CD4-positive, alpha-beta T cell treated with Interleukin-1 beta for 1 hour (primary cell): ENCODE measurements around the gene FIGN.

Source experiments
- DNase-seq, 2 donors: peaks; one replicate each; pipeline ENCODE4 v3.0.0-alpha.2; 2020 to 2022

FIGN gene

DNA sequence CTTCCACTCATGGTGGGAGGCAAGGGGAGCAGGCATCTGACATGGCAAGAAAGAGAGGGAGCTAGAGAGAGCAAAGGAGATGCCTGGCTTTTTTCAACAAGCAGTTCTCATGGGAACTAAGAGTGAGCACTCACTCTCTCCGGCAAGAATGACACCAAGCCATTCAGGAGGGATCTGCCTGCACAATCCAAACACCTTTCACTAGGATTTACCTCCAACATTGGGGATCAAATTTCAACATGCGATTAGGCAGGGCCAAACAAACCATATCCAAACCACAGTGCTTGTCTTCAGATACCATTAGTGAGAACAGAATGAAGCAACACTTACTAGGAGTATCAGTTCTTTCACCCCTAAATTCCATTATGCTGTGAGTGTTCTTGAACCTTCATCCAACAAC, 77.3 kb downstream of the FIGN start:
- no peak for DNase-seq

DNA sequence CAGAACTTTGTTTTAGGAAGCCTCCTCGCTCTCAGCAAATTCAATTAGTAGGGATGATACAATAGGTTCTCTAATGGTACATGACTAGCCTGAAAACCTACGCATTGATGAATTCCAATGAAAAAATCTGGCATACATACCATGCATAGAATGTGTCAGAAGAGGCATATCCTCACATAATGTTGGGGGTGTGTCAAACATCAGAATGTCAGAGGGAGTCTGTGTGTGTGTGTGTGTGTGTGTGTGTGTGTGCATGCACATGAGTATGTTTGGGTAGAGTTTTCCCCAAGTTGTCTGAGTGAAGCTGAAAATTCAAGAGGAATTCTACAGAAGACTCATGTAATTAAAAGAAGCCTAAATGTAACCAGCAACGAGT, 78.5 kb downstream of the FIGN start:
- DNase-seq = no peak

DNA sequence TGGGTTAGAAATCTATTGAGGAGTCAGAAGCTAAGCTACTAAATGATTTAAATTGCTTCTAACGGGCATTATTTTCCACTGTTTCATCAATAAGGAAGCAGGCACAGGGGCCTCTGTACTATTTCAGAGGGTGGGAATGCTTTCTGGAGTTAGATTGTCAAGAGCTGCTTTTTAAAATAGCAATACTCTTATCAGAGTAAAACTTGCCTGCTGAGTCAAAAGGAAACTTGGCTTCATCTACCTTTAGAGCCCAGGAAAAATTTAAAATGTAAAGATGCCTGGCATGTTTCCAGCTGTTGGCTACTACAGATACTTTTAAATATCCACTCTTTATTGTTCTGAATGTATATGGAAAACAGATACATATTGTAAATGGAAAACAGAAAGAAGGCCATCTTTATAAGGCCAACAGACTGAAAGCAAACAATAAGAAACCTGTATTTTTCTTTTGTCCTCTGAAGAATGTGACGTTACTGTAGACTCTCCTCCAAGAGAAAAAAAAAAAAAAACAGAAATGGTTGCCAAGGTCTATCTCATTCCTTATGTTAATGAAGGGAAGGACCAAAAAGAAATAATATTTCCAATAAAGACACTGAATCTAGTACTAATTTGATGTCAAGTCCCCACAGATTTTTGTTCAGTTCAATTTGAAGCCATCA, 79.1 kb downstream of the FIGN start:
- DNase-seq = no peak

DNA sequence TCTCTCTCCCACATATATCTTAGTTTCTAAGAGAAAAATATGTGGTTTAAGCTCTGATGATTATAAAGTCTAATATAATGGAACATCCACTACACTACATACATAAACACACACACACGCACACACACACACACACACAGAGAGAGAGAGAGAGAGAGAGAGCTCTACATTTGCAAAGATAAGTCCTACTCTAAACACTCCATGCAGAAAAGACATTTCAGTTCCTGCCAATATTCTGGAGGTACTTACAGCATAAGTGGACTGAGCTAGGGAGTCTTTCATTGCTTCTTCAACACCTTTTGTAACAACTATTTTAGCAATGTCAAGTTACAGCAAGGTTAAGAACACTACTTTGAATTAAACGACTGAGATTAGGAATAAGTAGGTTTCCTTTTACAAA, 80.1 kb downstream of the FIGN start:
- DNase-seq = no peak

DNA sequence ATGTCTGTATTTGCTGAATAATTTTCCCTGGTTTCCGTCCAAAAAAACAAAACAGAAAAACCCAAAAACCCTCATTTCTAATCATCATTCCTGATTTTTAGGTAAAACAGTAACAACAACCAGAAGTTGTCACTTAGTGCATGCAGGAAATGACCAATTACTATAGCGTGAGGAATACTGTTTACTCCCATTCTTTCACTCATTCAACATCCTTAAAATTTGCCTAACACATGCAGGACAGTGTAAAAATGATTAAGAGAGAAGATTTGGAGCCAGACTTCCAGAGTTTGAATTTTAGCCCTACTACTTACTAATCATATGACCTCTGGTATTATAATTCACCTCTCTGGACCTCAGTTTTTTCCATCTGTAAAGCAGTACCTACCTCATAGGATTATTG, 83.1 kb downstream of the FIGN start:
- DNase-seq = no peak

DNA sequence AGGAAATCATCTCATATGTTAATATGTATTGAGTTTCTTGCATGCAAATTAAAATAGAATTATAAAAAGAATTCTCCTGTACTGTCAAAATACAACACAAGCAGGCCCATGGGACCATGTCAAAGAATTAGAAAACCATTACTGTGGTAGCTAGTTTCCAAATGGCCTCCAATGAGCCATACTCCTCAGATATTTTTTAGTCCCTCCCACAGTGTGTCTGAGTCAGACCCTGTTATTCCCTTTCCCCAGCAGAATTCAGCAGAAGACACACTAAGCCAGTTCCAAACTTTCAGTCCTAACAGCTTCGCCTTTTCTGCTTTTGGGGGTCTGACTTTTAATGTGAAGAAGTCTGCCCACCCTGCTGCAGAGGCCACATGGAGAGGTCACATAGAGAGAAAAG, 86.7 kb downstream of the FIGN start:
- DNase-seq = no peak

DNA sequence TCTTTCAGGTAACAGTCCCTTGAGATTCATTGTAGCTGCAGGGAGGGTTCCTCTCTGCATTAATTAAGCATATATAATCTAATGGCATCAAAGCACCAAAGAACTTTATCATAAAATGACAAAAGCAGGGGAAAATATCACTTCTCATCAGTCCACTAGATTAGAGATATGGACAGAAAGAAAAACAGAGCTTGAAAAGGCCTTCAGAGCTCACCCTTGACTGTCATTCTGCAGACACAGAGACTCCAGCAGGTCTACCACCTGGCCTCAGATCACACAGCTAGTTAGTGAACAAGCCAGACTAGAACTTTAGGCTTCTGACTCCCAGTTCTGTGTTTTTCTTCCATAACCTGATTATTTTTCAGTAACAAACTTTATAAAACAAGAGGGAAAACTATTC, 88.5 kb downstream of the FIGN start:
- DNase-seq = no peak

DNA sequence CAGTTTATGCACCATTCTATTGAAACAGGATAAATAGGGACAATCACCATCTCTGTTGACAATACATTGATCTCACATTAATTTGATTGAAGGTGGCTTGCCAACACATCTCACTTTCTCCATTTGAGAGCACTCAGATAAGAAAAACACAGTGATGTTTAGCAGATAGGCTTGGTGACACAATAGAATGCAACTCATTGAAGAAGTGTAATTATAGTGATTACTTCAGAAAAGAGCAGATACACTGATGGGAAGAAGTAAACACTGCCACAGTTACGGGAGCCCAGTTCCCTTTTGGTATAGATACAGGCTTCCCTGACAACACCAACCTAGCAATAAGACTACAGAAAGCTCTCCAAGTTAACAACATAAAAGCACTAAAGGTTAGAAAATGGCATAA, 89.1 kb downstream of the FIGN start:
- DNase-seq = no peak

DNA sequence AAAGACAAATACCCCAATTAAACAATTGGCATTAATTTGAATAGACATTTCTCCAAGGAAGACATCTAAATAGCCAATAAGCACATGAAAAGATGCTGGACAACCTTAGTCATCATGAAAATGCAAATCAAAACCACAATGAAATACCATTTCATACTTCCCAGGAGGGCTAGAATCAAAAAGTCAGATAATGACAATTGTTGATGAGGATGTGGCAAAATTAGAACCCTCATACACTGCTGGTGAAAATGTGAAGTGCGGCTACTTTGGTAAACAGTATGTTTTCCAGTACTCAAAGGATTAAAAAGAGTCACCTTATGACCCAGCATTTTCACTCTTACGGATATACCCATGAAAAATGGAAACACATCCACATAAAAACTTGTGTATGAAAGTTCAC, 91.6 kb downstream of the FIGN start:
- DNase-seq = no peak

DNA sequence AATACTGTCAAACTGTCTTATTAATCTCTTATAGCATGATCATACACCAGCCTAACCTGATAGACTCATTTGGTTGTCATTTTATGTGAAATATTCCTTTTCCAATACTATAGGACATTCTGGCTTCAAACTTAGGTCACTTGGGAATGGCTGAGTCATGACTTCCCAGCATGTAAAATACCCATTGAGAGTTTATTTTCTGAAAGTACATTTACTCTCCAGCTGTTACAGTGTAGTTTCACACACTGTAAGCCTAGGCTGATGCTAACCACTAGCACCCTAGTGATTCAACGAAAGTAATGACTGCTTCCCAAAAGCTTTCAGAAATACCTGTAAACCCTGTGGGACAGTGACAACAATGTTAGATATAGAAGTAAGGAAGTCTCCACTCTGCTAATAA, 93.8 kb downstream of the FIGN start:
- no peak for DNase-seq

DNA sequence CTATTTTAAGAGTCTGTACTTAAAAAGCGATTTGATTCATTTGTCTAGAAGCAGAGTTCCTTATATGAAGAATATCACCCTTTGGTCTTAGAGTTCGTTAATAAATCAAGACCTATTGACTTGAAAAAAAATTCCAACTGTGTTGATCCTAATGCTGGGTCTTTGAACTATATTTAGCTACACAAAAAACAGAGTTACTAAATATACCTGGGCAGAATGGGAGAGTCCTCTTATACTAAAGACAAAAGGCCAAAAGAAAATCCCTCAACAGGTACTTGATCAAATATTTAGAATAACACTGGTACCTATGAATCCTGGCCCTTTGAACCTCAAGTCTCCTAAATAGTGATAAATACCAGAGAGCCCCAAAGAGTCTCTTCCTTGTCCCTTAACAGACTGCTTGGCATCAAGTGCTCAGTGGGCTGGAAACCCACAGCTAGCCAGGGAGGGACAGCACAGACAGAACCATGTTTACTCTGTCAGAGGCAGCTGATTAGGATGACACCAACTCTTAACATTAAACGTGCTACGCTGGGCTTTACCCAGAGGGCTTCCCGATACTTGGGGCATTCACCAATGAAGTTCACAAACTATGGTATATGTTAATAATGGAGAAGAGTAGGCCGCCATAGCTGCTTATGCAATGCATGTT, 95.1 kb downstream of the FIGN start:
- no peak for DNase-seq

DNA sequence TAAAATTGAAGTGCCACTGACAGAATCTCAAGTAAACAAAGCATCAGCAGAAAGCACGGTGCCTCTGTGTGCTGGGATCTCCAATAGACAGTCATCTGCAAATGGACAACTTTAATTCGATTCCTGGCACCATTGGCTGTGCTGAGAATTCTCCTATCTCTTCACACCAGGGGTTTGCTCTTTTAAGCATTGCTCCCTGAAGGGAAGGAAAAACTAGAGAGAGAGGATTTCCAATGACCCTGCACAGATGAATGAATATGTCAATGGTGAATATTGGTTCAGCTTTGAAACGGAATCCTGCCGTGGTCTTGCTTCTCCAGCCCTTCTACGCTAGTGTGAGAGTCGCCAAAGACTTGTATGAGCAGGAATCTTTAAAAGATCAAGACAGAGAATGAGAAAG, 97.9 kb downstream of the FIGN start:
- no peak for DNase-seq

DNA sequence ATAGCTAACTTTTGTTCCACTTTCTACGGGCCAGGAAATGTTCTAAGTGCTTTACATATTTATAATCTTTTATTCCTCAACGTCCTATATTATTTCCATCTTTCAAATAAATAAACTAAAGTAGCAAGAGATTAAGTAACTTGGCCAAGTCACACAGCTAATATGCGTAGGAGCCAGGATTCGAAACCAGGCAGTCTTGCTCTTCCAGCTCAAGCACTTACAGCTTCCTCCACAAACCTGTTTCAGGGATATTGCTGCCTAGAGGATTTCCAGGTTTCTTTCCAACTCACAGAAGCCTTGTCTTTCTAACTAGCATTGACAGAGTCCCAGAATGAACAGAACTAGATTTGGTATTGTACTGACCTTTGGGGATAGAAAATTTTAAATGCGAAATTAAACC, 102.5 kb downstream of the FIGN start:
- DNase-seq = no peak

DNA sequence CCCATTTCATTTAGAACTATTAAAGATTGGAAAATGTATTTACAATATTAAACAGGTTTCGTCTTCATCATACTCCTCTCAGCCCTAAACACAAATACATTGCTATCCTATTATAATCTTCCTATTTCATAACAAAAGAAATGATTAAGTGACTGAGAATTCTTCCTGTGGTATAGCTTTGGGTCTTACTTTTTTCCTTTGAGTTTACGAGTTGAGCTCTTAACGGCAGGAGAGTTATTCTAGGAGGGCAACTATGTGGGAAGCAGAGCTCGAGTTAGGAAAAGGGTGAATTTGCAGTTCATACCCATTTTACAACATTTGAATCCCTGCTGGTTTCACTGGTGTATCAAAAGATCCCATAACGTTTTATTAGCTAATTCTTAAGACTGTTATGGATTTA, 105.0 kb downstream of the FIGN start:
- DNase-seq = no peak

DNA sequence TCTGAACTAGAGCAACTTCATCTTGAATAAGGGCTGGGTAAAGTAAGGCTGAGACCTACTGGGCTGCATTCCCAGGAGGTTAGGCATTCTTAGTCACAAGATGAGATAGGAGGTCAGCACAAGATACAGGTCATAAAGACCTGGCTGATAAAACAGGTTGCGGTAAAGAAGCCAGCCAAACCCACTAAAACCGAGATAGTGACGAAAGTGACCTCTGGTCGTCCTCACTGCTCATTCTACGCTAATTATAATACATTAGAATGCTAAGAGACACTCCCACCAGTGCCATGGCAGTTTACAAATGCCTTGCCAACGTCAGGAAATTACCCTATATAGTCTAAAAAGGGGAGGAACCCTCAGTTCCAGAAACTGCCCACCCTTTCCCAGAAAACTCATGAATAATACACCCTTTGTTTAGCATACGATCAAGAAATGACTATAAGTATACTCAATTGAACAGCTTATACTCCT, 109.1 kb downstream of the FIGN start:
- no peak for DNase-seq

DNA sequence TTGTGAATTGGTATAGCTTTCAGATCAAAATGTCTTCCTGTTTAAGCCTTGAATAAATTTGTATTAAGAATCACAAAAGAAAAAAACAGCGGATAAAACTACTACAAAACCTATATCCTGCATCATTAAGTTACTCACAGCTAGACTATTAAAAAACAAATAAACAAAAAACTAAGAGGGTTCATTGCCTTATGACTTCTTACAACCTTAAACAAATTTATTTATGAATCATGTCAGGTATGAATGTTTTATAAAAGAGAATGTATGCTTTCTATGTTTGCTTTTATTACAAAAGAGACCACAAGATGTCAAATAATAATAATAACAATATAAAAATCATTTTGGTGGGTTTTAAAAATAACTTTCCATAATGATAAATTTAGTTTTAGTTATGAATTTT, 109.6 kb downstream of the FIGN start:
- DNase-seq = no peak

DNA sequence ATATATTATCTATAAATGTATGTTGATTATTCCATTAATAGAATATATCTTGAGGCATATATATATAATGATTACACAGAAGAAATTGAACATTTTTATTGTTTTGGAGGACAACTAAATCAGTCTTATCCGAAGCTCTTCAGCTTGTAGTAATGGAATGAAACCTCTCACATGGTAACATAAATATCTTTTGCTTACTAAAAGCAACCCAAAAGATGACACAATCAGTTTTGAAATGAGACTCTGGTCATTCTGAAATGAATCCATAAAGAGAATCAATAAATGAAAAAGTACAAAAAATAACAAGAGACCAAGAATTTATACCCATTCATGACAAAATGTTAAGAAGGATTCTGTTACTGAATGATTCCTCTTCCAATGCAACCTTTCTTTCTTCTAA, 110.2 kb downstream of the FIGN start:
- no peak for DNase-seq

DNA sequence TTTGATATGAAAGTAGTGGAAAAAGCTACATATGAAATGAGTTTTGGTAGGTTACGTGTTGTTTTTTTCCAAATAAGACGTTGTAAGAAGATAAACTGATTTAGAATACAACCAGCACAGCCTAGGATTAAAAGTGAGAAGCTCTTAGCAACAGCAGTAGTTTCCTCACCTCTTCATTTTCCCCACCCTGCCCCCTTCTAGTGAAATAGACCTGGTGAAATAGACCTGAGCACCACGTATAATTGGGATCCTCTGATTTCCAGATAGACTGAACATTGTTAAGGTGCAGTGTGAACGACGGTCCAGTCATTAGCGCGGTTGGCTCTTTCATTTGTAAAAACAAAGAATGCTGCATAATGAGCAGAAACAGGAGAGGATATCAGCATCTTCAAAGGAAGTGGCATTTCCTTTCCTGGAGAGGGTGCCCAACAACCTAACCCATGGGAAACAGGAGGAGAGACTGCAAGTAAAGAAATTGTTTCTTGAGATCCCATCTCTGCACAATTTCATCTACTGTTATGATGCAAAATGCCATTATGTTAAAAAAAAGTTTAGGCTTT, 114.3 kb downstream of the FIGN start:
- DNase-seq = no peak

DNA sequence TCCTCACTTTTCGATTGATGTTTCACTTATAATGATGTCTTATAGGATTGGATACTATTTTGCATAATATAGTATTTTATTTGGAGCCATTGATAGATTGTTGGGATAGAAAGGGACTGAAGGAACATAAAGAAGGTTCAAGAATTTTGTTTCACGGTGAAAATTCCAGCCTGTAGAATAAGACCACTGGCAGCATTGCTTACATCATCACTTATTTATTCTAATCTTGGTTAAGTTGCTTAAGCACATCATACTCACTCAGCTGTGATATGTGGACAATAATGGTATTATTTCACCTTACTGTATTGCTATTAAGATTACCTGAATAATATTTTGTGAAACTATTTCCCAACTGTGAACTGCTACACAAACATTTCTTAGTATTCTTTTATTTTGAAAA, 118.3 kb downstream of the FIGN start:
- no peak for DNase-seq

DNA sequence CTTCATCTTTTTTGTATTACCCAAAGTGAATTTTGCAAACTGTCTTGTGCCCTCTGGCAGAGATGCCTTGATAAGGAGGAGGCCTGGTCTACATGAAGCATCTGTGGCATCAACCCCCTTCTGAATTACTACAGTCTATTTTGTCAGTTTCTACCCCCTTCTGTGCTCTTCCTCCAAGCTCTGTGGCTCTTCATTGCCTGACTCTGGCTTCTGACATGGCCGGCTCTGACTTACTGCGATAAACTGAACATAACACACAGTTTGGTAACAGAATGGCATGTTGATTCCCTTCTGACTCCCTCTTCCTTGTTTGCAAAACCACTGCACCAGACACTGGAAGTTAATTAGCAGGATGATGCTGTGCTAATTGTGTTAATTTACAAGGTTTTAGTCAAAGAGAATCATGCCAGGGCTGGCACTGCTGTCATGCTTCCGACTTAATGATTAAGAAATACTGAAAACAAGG, 122.5 kb downstream of the FIGN start:
- no peak for DNase-seq

DNA sequence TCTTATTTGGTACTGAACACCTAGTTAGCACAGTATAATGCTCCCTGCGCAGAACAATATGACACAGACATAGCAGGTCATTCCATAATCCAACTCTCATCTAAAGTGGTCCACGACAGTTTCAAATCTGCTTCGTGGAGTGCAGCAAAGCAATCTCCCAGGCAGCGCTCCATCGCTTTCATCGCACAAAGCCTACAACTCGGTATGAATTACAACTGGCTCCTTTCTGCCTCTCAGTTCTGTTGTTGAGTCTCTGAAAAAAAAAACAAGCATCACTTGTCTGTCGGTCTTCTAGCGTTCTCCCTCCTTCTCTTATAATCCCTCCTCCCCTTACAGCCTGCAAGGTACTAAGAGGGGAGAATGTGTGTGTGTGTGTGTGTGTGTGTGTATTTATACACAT, 123.5 kb downstream of the FIGN start:
- no peak for DNase-seq

DNA sequence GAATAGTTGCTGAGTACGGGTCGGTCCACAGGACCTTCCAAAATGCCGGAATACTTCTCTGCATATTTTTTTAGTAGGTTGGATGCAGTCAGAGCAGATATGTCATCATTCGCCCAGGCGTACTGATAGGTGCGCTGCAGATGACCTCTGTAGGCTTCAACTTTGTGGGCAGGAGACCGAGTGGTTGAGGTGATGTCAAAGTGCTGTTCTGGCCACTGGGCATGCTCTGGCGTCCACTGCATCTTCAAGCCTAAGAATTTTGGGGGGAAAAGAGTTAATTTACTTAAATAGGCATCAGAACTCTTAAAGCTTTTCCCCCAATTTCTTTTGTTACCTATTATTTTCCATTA, 124.3 kb downstream of the FIGN start:
- no peak for DNase-seq

DNA sequence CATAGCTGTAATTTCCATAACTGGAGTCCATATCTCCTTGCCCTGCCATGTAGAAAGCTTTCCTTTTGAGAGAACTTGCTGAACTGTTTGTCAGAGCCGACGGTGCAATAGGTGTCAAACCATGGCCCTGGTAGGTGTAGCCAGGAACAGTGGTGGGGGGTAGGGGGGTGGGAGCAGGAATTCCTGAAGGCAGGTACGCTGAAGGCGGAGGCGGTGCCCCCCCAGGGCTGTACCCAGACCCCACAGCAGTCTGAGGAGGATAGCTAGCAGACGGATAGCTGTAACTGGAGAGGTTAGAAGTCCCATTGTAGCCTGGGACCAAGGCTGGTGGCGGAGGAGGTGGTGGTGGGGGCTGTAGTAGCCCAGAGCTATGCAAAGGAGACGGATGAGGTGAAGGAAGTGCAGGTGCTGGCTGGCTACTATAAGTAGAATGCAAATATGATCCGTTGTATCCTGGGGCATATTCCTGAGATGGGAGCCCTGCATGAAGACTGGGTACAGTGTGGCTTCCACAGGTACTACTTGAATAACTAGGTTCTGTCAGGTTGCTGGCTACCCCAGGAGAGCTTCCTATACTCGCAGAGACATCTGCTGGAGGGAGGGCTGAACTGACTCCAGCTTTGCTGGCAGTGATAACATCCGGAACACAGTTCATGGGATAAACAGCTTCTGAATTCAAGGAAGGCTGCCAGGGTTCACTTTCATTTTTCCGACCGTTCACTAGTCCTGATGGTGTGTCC, 124.8 kb downstream of the FIGN start:
- no peak for DNase-seq

DNA sequence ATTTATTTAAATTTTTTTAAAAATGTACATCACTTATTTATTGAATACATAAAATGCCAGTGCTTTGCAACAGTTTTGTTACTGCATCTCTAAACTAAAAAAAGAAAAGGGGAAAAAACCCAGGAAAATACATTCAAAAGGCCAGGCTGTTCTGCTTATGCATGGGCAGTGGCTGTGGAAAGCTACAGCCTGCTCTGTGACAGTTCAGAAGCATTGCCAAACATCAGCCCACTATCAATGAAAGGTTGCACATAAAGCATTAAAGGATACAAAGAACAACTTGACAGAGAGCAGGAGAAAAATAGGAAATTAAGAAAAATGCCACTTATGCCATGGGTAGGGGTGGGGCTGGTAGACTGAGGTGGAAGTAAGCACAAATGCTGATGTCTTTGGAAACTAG, 128.2 kb downstream of the FIGN start:
- DNase-seq = no peak
